A549 (cell line): Measurements from ENCODE around the gene LDLRAD4. TPM values are rescaled to one million over a fixed set of nuclear protein-coding genes. Genes with fewer than 3 reads are reported as not detected.

Experiments
- ATAC-seq, 2 experiments: fragments of 200-7000 bp in 1 of 2; fragments of >200 bp in 1 of 2; cut with Nextera tagmentation in 1 of 2; cut with Tn5 transposase in 1 of 2; 3 replicates each; pipeline versions ENCODE4 v1.8.0 to v1.9.1; 2018 to 2020; ENCODE audit warnings: mild to moderate bottlenecking in 1 of 2, moderate library complexity in 1 of 2
- CTCF ChIA-PET: fragments of 300-600 bp; sonication (Branson Sonifier 250); formaldehyde crosslinking; extraction: SDS; loops from one replicate; lab custom pipeline; 2021; ENCODE audit warnings: antibody characterized with exemption, inconsistent platforms; lab: Yijun Ruan, JAX
- POLR2A ChIA-PET: fragments of 350-600 bp; formaldehyde crosslinking; extraction: SDS; loops from one replicate; lab custom pipeline; 2021; ENCODE audit warnings: antibody characterized with exemption, inconsistent platforms; lab: Yijun Ruan, JAX
- DNase-seq, 2 experiments: peaks; one replicate each; pipeline versions ENCODE4 v3.0.0 to v3.0.0-alpha.2; 2011 to 2016; ENCODE audit warnings: low read depth in 1 of 2, low spot score in 1 of 2
- FAIRE-seq: peaks from 2 replicates; lab custom pipeline; 2011; peaks lifted over from hg19 to GRCh38; lab: Jason Lieb, UNC
- H3K27ac ChIP-seq, 2 experiments: fragments of >200 bp; sonication (Bioruptor Twin); formaldehyde crosslinking; 3 replicates each; pipeline ENCODE4 v1.5.1; 2016 to 2017
- H3K4me1 ChIP-seq: fragments of >200 bp; sonication (Bioruptor Twin); formaldehyde crosslinking; 3 replicates; pipeline ENCODE4 v1.6.1; 2016
- H3K4me2 ChIP-seq: fragments of >200 bp; sonication (Bioruptor Twin); formaldehyde crosslinking; 3 replicates; pipeline ENCODE4 v1.6.1; 2016
- H3K4me3 ChIP-seq: fragments of >200 bp; sonication (Bioruptor Twin); formaldehyde crosslinking; 3 replicates; pipeline ENCODE4 v1.5.1; 2016
- H3K9me3 ChIP-seq: fragments of >200 bp; sonication (Bioruptor Twin); formaldehyde crosslinking; 3 replicates; pipeline ENCODE4 v1.6.1; 2016
- CEBPB ChIP-seq, 2 experiments: fragments of >200 bp in 1 of 2; sonication (Bioruptor Twin) in 1 of 2; formaldehyde crosslinking in 1 of 2; IDR thresholded peaks; 2 replicates each; pipeline ENCODE4 v1.6.1; 2012 to 2016
- CHD2 ChIP-seq: fragments of 150-350 bp; IDR thresholded peaks from 2 replicates; pipeline ENCODE4 v1.6.1; 2014; ENCODE audit warnings: low read length; ENCODE audit not compliant: partially characterized antibody
- FOSL2 ChIP-seq, 2 experiments: fragments of 450-650 bp in 1 of 2; fragments of >200 bp in 1 of 2; sonication (Bioruptor Twin) in 1 of 2; formaldehyde crosslinking; IDR thresholded peaks; 2 replicates each; pipeline versions ENCODE4 v1.5.0 to v1.6.1; 2016 to 2020; ENCODE audit warnings: mild to moderate bottlenecking in 1 of 2, moderate library complexity in 1 of 2
- JUNB ChIP-seq: fragments of >200 bp; sonication (Bioruptor Twin); formaldehyde crosslinking; IDR thresholded peaks from 2 replicates; pipeline ENCODE4 v1.6.1; 2016
- KDM1A ChIP-seq: fragments of 200-600 bp; sonication (generic); IDR thresholded peaks from 2 replicates; pipeline ENCODE4 v1.6.1; 2016; ENCODE audit warnings: low read depth, mild to moderate bottlenecking
- MAX ChIP-seq: IDR thresholded peaks from 2 replicates; pipeline ENCODE4 v1.6.1; 2012
- MAZ ChIP-seq: fragments of 150-350 bp; IDR thresholded peaks from 2 replicates; pipeline ENCODE4 v1.6.1; 2014; ENCODE audit warnings: antibody characterized with exemption, low read depth, low read length, borderline replicate concordance
- NFE2L2 ChIP-seq: fragments of 150-350 bp; conservative IDR thresholded peaks from 2 replicates; pipeline ENCODE4 v1.6.1; 2014; ENCODE audit warnings: low read length
- NPAS2 ChIP-seq: fragments of 250-450 bp; sonication (Bioruptor Pico); IDR thresholded peaks from 2 replicates; pipeline ENCODE4 v1.8.0; 2022; ENCODE audit warnings: mild to moderate bottlenecking, moderate library complexity, borderline replicate concordance
- PBX3 ChIP-seq: IDR thresholded peaks from 2 replicates; pipeline ENCODE4 v1.6.1; 2012
- PHF8 ChIP-seq: fragments of 200-600 bp; sonication (generic); IDR thresholded peaks from 2 replicates; pipeline ENCODE4 v1.6.1; 2016; ENCODE audit warnings: low read depth, mild to moderate bottlenecking, antibody characterized with exemption, moderate library complexity, borderline replicate concordance
- RCOR1 ChIP-seq: fragments of 150-350 bp; IDR thresholded peaks from 2 replicates; pipeline ENCODE4 v1.6.1; 2014; ENCODE audit warnings: antibody characterized with exemption, low read length, low read depth
- REST ChIP-seq: fragments of 200-600 bp; sonication (generic); IDR thresholded peaks from 2 replicates; pipeline ENCODE4 v1.6.1; 2016; ENCODE audit warnings: antibody characterized with exemption, mild to moderate bottlenecking, moderate library complexity
- RNF2 ChIP-seq: fragments of 200-600 bp; sonication (generic); IDR thresholded peaks from 2 replicates; pipeline ENCODE4 v1.6.1; 2016; ENCODE audit warnings: low read depth, mild to moderate bottlenecking, antibody characterized with exemption, moderate library complexity, borderline replicate concordance
- SREBF2 ChIP-seq: fragments of 450-650 bp; IDR thresholded peaks from 2 replicates; pipeline ENCODE4 v1.6.1; 2014; ENCODE audit warnings: mild to moderate bottlenecking, moderate library complexity
- TFCP2L1 ChIP-seq: fragments of 250-450 bp; sonication (Bioruptor Pico); IDR thresholded peaks from 2 replicates; pipeline ENCODE4 v1.5.0; 2021; ENCODE audit warnings: mild to moderate bottlenecking
- ZSCAN20 ChIP-seq: fragments of 250-450 bp; sonication (Bioruptor Pico); IDR thresholded peaks from 2 replicates; pipeline ENCODE4 v1.8.0; 2022; ENCODE audit warnings: mild to moderate bottlenecking, moderate library complexity
- WGBS: methylation state at CpG from one replicate; pipeline ENCODE4 v1.1.6; 2017; ENCODE audit errors: missing lambda C conversion rate; 5-methylcytosine and 5-hydroxymethylcytosine counted together
- polyA plus RNA-seq, 4 experiments: library from polyadenylated mRNA; depleted of rRNA in 3 of 4; stranded (reverse); fragments of >200 nt; fragmentation: RNase III in 1 of 4; extraction: RNeasy Plus Mini Kit Qiagen cat#74134 plus additional on column Dnase treatment in 1 of 4; gene quantifications; 2 replicates in 3 of 4; 3 replicates in 1 of 4; pipeline ENCODE4 v1.2.3, GENCODE V29; 2011 to 2017
- TF ChIP-seq, protein P1 (sequence below): fragments of >200 bp; sonication (Bioruptor Twin); formaldehyde crosslinking; IDR thresholded peaks from 3 replicates; pipeline ENCODE4 v1.6.1; 2016
- TF ChIP-seq, protein P2 (sequence below): fragments of 450-650 bp; IDR thresholded peaks from 2 replicates; pipeline ENCODE4 v1.6.1; 2014; ENCODE audit warnings: antibody characterized with exemption

The LDLRAD4 gene
- polyA plus RNA-seq, 2 of the 4 experiments (the other 2 are of a cell fraction): 5.2 to 7.6 TPM

- H3K9me3 ChIP-seq: no peaks in the 10 kb centered on the region
- 71% methylated on average over 3 of the region's 3 CpGs for whole genome bisulfite sequencing
- ATAC-seq: no peak
- H3K4me1 ChIP-seq: no peaks in the 10 kb centered on the region
- TF ChIP-seq NFE2L2 (no peak), SREBF2 (no peak), JUNB (no peak), KDM1A (no peak), REST (no peak), MAZ (no peak), NPAS2 (no peak)
- TF ChIP-seq, protein P1, sequence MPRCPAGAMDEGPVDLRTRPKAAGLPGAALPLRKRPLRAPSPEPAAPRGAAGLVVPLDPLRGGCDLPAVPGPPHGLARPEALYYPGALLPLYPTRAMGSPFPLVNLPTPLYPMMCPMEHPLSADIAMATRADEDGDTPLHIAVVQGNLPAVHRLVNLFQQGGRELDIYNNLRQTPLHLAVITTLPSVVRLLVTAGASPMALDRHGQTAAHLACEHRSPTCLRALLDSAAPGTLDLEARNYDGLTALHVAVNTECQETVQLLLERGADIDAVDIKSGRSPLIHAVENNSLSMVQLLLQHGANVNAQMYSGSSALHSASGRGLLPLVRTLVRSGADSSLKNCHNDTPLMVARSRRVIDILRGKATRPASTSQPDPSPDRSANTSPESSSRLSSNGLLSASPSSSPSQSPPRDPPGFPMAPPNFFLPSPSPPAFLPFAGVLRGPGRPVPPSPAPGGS: no peak
- H3K27ac ChIP-seq: no peak overlapping the region
- FAIRE-seq: no peak
- ChIA-PET POLR2A (no interaction called here), CTCF (no interaction called here)
- H3K4me2 ChIP-seq: no peak overlapping the region
- H3K4me3 ChIP-seq: no peak overlapping the region
- no peak for DNase-seq
Observed at GRCh38 chr18:13191031-13191430, 27.5 kb upstream of the LDLRAD4 start.

DNA sequence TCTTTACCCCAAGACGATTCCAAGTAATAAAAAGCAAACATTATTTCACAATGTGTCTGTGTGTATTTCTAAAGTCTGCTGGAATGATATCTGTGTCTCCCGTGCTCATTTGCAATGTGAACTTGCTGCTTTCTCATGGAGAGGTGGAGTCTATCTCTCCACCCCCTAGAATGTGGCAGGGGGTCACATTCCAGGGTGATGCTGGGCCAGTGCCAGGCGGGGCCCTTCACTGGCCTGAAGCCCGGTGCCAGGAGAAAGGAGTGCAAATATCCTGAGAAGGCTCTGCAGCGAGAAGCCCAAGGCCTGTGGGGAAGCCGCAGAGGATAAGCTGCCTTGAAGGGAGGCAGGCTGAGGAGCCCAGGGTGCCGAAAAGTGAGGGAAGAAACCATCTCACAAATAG is 26.8 kb upstream of the LDLRAD4 start:
- Histone ChIP-seq H3K4me3 (no peak overlapping the region), H3K9me3 (no peaks in the 10 kb centered on the region), H3K27ac (no peak overlapping the region), H3K4me2 (no peak overlapping the region), H3K4me1 (no peaks in the 10 kb centered on the region)
- no peak for DNase-seq
- ChIA-PET POLR2A (no interaction called here), CTCF (no interaction called here)
- TF ChIP-seq ZSCAN20: no peak
- TF ChIP-seq SREBF2: no peak
- no peak for TF ChIP-seq RCOR1
- no peak for TF ChIP-seq RNF2
- no peak for TF ChIP-seq PHF8
- no peak for TF ChIP-seq PBX3
- TF ChIP-seq FOSL2 (IDR thresholded peaks at IDR 0.05): no peak
- TF ChIP-seq FOSL2 (CRISPR knock-in tag; IDR thresholded peaks at IDR 0.05): no peak
- no peak for TF ChIP-seq TFCP2L1
- TF ChIP-seq CEBPB (IDR thresholded peaks at IDR 0.05): no peak
- no peak for TF ChIP-seq MAX
- TF ChIP-seq MAZ: no peak
- TF ChIP-seq, protein P2, sequence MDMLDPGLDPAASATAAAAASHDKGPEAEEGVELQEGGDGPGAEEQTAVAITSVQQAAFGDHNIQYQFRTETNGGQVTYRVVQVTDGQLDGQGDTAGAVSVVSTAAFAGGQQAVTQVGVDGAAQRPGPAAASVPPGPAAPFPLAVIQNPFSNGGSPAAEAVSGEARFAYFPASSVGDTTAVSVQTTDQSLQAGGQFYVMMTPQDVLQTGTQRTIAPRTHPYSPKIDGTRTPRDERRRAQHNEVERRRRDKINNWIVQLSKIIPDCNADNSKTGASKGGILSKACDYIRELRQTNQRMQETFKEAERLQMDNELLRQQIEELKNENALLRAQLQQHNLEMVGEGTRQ: no peak
- TF ChIP-seq CHD2: no peak
- ATAC-seq: no peak
- no peak for FAIRE-seq
- 35% methylated on average over 7 of the region's 7 CpGs for WGBS
